HG03097 (cell line): ENCODE data around the gene CCDC24.

Experiments used
- ATAC-seq: cut with Tn5 transposase; IDR thresholded peaks from one replicate; pipeline ENCODE4 v1.9.1; 2021; ENCODE audit not compliant: unreplicated experiment, low FRiP score

CCDC24 gene

DNA sequence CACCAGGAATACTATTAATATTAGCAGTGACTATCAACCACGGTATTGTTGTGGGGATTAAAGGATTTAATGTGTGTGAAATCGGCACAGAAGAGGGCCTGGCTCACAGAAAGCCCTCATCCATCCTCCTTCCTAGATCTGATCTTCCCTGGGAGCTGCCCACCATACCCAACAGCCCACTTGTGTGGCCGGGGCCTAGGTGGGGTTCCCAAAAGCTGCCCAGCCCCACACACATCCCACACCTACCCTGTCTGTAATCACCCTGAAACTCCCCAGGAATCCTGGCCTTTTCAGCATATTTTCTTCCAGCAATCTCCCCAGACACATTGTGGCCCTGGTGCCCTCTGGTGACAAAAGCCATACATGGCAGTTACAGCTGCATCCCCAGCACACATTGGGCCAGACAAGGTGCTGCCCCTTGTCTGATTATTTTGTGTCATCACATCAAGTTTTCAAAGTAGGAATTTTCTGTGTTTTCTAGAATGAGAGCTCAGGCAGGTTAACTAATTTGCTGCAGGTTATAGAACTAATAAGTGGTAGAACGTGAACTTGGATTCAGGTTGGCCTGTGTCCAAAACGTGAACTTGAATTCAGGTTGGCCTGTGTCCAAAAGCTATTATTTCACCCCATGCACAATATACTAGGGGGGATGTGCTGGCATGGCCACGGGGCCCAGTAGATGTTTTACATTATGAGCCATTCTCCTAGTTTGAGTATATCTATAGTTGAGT is 45.2 kb downstream of the CCDC24 start:
- ATAC-seq: no peak

DNA sequence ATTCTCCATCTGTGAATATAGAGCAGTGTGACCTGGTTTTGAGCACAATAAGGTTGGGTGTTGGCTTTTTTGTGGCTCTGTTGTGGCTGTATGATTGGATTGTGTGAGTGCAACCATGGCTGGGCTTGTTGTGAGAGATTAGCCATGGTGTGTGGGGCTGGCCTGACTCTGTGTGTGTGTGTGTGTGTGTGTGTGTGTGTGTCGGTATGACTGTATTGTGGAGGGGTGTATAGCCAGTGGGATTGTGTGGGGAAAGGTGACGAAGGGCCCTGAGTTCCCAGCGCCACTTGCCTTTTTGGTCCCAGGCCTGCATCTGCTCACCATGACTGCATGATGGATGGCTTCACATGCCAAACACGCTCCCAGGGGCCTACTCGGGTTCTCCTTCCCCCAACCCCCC is 45.8 kb downstream of the CCDC24 start:
- ATAC-seq: no peak

DNA sequence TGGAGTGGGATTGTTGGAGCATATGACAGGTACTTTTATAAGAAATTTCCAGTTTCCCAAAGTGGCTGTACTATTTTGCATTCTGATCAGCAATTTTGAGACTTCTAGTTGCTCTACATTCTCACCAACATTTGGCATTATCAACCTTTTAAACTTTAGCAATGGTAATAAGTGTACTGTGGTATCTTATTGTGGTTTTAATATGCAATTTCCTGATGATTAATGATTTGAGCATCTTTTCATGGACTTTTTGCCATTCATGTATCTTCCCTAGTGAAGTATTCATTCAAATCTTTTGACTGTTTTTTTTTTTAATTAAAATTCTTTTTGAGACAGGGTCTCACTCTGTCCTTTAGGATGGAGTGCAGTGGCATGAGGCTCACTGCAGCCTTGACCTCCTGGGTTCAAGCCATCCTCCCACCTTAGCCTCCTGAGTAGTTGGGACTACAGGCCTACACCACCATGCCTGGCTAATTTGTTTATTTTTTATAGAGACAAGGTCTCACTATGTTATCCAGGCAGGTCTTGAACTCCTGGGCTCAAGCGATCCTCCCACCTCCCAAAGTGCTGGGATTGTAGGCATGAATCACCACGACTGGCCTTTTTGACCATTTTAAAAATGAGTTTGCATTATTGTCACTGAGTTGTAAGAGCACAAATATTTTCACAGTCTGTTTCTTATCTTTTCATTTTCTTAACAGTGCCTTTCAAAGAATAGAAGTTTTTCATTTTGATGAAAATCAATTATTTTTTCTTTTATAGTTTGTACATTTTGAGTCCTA is 47.7 kb downstream of the CCDC24 start:
- ATAC-seq: no peak

DNA sequence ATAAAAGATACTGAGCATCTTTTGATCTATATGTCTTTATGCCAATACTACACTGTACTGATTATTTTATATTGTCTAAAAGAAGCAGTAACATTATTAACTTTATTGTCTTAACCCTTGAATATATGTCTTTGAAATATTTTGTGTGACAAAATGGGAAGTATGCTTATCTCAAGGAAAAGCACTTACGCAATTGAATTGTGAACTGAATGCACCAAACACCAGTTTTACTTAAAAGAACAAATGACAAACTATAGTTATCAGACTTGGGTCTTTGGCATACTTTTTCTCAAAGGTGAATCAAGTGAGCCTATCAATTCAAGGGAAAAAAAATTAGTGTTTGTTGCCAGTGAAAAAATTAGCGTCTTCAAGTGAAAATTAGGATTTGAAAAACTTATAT is 49.0 kb downstream of the CCDC24 start:
- no peak for ATAC-seq

DNA sequence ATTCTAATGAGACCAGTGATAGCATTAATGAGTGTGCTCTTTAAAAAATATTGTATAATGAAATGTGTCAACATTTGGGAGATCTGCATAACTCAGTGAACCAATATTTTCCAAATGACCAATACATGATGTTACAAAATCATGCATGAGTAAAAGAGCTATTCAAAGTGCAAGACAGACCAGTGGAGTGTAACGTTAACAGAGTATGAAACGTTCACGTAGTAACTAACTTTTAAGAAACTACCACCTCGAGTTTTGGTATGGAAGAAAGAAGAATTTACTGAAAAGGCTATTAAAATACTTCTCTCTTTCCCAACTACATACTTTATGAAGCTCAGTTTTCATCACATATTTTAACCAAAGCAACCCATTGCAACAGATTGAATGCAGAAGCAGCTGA is 49.4 kb downstream of the CCDC24 start:
- ATAC-seq: no peak

DNA sequence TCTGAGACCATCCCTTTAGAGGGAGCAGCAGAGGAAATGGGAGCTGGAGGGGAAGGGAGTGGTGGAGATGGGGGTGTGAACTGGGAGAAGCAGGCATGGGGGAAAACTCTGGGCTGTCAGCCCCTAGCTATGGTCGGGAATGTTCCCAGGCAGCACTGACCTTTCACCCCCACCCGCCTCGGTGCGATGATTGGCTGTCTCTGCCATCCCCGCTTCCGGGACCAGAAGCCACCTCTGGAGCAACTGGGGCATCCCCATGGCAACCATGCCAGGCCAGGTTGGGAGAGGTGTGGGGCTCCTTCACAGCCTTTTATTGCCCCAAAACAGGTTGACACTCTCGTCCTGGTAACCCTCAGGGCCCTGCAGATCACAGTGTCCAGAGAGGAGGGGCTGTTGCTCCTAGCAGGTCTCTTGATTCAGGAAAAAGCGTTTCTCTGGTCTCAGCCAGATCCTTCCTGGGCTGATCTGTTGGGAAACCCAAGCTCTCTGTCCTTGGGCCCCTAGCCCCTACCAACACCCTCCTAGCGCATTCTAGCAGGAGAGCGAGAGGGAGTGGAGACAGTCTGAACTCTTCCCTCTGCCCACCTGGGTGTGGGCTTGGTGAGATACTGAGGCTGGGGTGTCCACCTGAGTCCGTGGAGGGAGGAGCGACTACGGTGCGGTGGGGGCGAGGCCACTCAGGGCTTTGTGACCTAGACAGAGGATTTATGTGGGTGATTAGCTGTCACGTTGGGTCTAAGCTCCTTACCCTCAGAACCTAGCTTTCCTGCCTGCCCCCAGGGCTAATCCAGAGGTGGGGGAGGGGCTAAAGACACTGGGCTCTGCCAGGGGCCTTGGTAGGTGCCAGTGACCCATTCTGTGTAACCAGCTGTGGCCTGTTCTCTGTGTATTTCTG is 52.0 kb downstream of the CCDC24 start:
- ATAC-seq: no peak

DNA sequence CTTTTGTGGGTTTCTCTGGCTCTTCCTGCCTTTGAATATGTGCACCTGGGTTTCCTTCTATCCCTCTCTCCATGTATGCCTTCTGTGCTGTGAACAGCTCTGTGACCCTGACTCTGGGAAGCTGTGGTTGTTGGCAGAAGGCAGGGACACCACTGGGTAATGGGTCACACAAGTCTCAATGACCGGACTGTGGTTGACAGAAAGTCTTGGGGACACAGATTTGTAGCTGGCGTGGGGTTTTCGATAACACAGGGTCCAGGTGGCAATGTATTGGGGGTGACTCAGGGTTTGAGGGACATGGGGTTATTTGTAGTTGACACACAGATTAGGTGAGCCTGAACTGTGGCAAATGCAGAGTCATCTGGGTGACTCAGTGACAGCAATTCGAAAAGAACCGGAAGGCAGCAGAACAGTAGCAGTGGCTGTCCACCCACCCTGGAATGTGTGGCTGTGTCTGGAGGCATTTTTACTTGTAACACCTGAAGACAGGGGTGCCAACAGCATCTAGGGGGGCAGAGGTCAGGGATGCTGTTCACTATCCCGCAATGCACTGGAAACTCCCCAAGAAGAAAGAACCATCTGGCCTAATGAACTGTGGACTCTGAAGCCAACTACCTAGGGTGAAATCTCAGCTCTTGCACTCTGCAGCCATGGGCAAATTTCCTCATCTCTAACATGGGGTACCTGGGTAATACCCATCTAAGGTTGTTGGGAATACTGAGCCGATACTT is 52.8 kb downstream of the CCDC24 start:
- no peak for ATAC-seq

DNA sequence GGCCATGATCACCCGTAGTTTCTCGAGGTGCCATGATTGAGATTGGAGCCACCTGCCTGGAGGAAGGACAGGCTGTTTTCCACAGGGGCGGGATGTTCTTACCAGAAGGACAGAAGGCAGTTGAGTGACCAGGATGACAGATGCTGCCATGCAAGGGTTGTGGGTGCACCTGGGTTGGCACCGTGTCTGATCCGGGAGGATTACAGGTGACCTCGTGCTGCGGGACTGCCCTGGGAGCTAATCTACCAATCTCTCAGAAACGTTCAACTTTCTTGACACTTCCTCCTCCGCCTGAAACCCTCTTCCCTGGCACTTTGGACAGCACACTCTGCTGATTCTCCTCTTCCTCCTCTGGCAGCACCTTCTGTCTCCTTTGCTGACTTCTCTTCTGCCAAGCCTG is 53.7 kb downstream of the CCDC24 start:
- ATAC-seq: no peak
